Breast epithelium (tissue), 3 donors: Measurements from ENCODE around the gene YPEL2.

Source experiments
- POLR2A ChIP-seq: fragments of 450-650 bp; IDR thresholded peaks from one replicate; pipeline ENCODE4 v1.6.1; 2016; ENCODE audit warnings: antibody characterized with exemption, mild to moderate bottlenecking, moderate library complexity
- TF ChIP-seq, protein P1 (sequence below), 3 donors: fragments of 450-650 bp; IDR thresholded peaks; one replicate each; pipeline ENCODE4 v1.5.1; 2016 to 2017; ENCODE audit warnings: antibody characterized with exemption in 3 of 3, mild to moderate bottlenecking in 3 of 3, moderate library complexity in 3 of 3

GRCh38 chr17:59369031-59369975 lies 37.8 kb downstream of the YPEL2 start:
- TF ChIP-seq, protein P1, sequence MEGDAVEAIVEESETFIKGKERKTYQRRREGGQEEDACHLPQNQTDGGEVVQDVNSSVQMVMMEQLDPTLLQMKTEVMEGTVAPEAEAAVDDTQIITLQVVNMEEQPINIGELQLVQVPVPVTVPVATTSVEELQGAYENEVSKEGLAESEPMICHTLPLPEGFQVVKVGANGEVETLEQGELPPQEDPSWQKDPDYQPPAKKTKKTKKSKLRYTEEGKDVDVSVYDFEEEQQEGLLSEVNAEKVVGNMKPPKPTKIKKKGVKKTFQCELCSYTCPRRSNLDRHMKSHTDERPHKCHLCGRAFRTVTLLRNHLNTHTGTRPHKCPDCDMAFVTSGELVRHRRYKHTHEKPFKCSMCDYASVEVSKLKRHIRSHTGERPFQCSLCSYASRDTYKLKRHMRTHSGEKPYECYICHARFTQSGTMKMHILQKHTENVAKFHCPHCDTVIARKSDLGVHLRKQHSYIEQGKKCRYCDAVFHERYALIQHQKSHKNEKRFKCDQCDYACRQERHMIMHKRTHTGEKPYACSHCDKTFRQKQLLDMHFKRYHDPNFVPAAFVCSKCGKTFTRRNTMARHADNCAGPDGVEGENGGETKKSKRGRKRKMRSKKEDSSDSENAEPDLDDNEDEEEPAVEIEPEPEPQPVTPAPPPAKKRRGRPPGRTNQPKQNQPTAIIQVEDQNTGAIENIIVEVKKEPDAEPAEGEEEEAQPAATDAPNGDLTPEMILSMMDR (IDR thresholded peaks at IDR 0.05): no peak
- TF ChIP-seq POLR2A: no peak
